ENCODE data around the gene ZFAND3.

DNA sequence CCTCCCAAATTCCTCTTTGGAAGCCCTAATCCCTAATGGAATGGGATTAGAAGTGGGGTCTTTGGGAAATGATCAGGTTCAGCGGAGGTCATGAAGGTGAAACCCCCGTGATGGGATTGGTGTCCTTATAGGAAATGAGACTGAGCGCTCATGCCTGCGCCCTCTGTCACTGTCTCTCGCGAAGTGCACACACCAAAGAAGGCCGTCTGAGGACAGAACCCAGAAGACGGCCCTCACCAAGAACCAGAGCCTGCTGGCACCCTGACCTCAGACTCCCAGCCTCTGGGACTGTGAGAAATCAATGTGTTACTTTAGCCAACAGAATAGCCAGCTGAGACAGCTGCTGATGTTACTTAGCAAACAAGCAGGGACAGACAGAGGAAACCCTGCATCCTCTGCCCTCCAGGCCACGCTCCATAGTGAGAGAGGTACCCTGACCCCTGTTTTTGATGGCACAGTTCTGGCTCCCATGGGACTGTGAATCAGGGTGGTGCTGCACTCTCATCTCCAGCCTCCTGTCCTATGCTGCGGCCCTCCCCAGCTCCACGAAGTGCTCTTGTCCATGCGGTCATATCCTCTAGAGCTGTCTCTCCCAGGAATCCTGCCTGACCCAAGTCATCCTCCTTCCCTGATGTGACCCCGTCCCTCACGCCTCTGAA is 369.3 kb downstream of the ZFAND3 start:
- TF ChIP-seq EP300 (IDR thresholded peaks at IDR 0.05) (no peak), POLR2A (IDR thresholded peaks at IDR 0.05) (no peak)
- TF ChIP-seq, protein P1, sequence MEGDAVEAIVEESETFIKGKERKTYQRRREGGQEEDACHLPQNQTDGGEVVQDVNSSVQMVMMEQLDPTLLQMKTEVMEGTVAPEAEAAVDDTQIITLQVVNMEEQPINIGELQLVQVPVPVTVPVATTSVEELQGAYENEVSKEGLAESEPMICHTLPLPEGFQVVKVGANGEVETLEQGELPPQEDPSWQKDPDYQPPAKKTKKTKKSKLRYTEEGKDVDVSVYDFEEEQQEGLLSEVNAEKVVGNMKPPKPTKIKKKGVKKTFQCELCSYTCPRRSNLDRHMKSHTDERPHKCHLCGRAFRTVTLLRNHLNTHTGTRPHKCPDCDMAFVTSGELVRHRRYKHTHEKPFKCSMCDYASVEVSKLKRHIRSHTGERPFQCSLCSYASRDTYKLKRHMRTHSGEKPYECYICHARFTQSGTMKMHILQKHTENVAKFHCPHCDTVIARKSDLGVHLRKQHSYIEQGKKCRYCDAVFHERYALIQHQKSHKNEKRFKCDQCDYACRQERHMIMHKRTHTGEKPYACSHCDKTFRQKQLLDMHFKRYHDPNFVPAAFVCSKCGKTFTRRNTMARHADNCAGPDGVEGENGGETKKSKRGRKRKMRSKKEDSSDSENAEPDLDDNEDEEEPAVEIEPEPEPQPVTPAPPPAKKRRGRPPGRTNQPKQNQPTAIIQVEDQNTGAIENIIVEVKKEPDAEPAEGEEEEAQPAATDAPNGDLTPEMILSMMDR (IDR thresholded peaks at IDR 0.05), result no peak
